ENCODE measurements around the gene ACP7.
"Not testable (repeated sequence)": the region's sequence is repeated elsewhere in the genome, so short reads cannot be mapped to it uniquely, and the experiment has no call there.

The ACP7 gene

GRCh38 chr19:39083983-39084731 is at the start of gene ACP7:
Gene ACP7, plus strand, starts transcription at chr19:39084368. Its CDS starts 902 bp downstream, at chr19:39085270.
- in situ Hi-C loops (cut with MboI; ENCODE audit: low pct_unique_long_range_greater_than_20kb, low sequenced_read_pairs), result no loop called here
- no peak for DNase-seq

- in situ Hi-C loops (cut with MboI; ENCODE audit: low pct_unique_long_range_greater_than_20kb, low sequenced_read_pairs), result no loop called here
- DNase-seq, result no peak
These were observed 47.6 kb upstream of the ACP7 start for GRCh38 chr19:39036581-39036980.

GRCh38 chr19:39037194-39037593 is 47.0 kb upstream of the ACP7 start:
- in situ Hi-C loops (cut with MboI; ENCODE audit: low pct_unique_long_range_greater_than_20kb, low sequenced_read_pairs), result no loop called here

GRCh38 chr19:39038098-39038497 is 46.1 kb upstream of the ACP7 start:
- in situ Hi-C loops (cut with MboI; ENCODE audit: low pct_unique_long_range_greater_than_20kb, low sequenced_read_pairs), result no loop called here
- peak; percentile 39 for DNase-seq

More at GRCh38 chr19:39037194-39037593, 47.0 kb upstream of the ACP7 start:
- no peak for DNase-seq

GRCh38 chr19:39045506-39045905 is 38.7 kb upstream of the ACP7 start:
- in situ Hi-C loops (cut with MboI; ENCODE audit: low pct_unique_long_range_greater_than_20kb, low sequenced_read_pairs), result no loop called here
- no peak for DNase-seq

GRCh38 chr19:39046037-39046821 is 37.9 kb upstream of the ACP7 start:
- peak; percentile 20 for DNase-seq
- in situ Hi-C loops (cut with MboI; ENCODE audit: low pct_unique_long_range_greater_than_20kb, low sequenced_read_pairs), result no loop called here

GRCh38 chr19:39047073-39047472 is 37.1 kb upstream of the ACP7 start:
- no peak for DNase-seq
- in situ Hi-C loops (cut with MboI; ENCODE audit: low pct_unique_long_range_greater_than_20kb, low sequenced_read_pairs), result no loop called here

GRCh38 chr19:39052243-39052746 is 31.9 kb upstream of the ACP7 start:
- in situ Hi-C loops (cut with MboI; ENCODE audit: low pct_unique_long_range_greater_than_20kb, low sequenced_read_pairs), result no loop called here
- DNase-seq, result peak; percentile 56

GRCh38 chr19:39052846-39053245 is 31.3 kb upstream of the ACP7 start:
- in situ Hi-C loops (cut with MboI; ENCODE audit: low pct_unique_long_range_greater_than_20kb, low sequenced_read_pairs), result no loop called here
- DNase-seq, result no peak

- no peak for DNase-seq
- in situ Hi-C loops (cut with MboI; ENCODE audit: low pct_unique_long_range_greater_than_20kb, low sequenced_read_pairs), result no loop called here
These were observed 30.7 kb upstream of the ACP7 start for GRCh38 chr19:39053276-39054090.

GRCh38 chr19:39054091-39054470 is 30.1 kb upstream of the ACP7 start:
- in situ Hi-C loops (cut with MboI; ENCODE audit: low pct_unique_long_range_greater_than_20kb, low sequenced_read_pairs), result no loop called here
- no peak for DNase-seq

GRCh38 chr19:39057615-39058014 is 26.6 kb upstream of the ACP7 start:
- DNase-seq, result no peak
- in situ Hi-C loops (cut with MboI; ENCODE audit: low pct_unique_long_range_greater_than_20kb, low sequenced_read_pairs), result no loop called here

GRCh38 chr19:39059302-39059701 is 24.9 kb upstream of the ACP7 start:
- DNase-seq, result no peak
- in situ Hi-C loops (cut with MboI; ENCODE audit: low pct_unique_long_range_greater_than_20kb, low sequenced_read_pairs), result no loop called here

- in situ Hi-C loops (cut with MboI; ENCODE audit: low pct_unique_long_range_greater_than_20kb, low sequenced_read_pairs), result no loop called here
- DNase-seq, result peak; percentile 17
These were observed 24.0 kb upstream of the ACP7 start for GRCh38 chr19:39060171-39060570.

- in situ Hi-C loops (cut with MboI; ENCODE audit: low pct_unique_long_range_greater_than_20kb, low sequenced_read_pairs), result no loop called here
- no peak for DNase-seq
These were observed 19.8 kb upstream of the ACP7 start for GRCh38 chr19:39064405-39064804.

GRCh38 chr19:39065928-39066327 is 18.2 kb upstream of the ACP7 start:
- DNase-seq, result no peak
- in situ Hi-C loops (cut with MboI; ENCODE audit: low pct_unique_long_range_greater_than_20kb, low sequenced_read_pairs), result no loop called here

- in situ Hi-C loops (cut with MboI; ENCODE audit: low pct_unique_long_range_greater_than_20kb, low sequenced_read_pairs), result no loop called here
- DNase-seq, result no peak
These were observed 17.1 kb upstream of the ACP7 start for GRCh38 chr19:39067104-39067503.

- in situ Hi-C loops (cut with MboI; ENCODE audit: low pct_unique_long_range_greater_than_20kb, low sequenced_read_pairs); DNase-seq: not testable (repeated sequence)
These were observed 15.9 kb upstream of the ACP7 start for GRCh38 chr19:39068259-39068658.

- in situ Hi-C loops (cut with MboI; ENCODE audit: low pct_unique_long_range_greater_than_20kb, low sequenced_read_pairs), result no loop called here
- DNase-seq, result no peak
These were observed 13.3 kb upstream of the ACP7 start for GRCh38 chr19:39070888-39071287.
